OCI-LY1 (cell line): Measurements from ENCODE around the gene MTHFS.

Experiments
- H2AFZ ChIP-seq: fragments of 200-600 bp; sonication (generic), shearing (Covaris generic); 2 replicates; pipeline ENCODE4 v1.6.0; 2014; ENCODE audit warnings: antibody characterized with exemption, mild to moderate bottlenecking, low read length
- H3F3A ChIP-seq: fragments of 200-600 bp; sonication (generic), shearing (Covaris generic); 2 replicates; pipeline ENCODE4 v1.6.0; 2014; ENCODE audit warnings: mild to moderate bottlenecking, antibody characterized with exemption, low read length, moderate library complexity; ENCODE audit not compliant: insufficient read depth
- H3K27ac ChIP-seq: fragments of 200-600 bp; sonication (generic); 2 replicates; pipeline ENCODE4 v1.5.1; 2014; ENCODE audit warnings: low read length, mixed run types, mild to moderate bottlenecking, low read depth; ENCODE audit not compliant: poor library complexity, severe bottlenecking
- H3K27me3 ChIP-seq: fragments of 200-600 bp; sonication (generic); 2 replicates; pipeline ENCODE4 v1.6.0; 2014; ENCODE audit warnings: antibody characterized with exemption, mild to moderate bottlenecking, low read length, moderate library complexity; ENCODE audit not compliant: insufficient read depth
- H3K36me3 ChIP-seq: fragments of 200-600 bp; sonication (generic); 2 replicates; pipeline ENCODE4 v1.6.1; 2014; ENCODE audit warnings: mild to moderate bottlenecking, antibody characterized with exemption, low read length, moderate library complexity, mixed read lengths; ENCODE audit not compliant: insufficient read depth
- H3K4me1 ChIP-seq: fragments of 200-600 bp; sonication (generic); 2 replicates; pipeline ENCODE4 v1.5.1; 2014; ENCODE audit warnings: mild to moderate bottlenecking, low read length, moderate library complexity; ENCODE audit not compliant: insufficient read depth, severe bottlenecking
- H3K4me2 ChIP-seq: fragments of 200-600 bp; sonication (generic), shearing (Covaris generic); 2 replicates; pipeline ENCODE4 v1.6.1; 2014; ENCODE audit warnings: low read length
- H3K4me3 ChIP-seq: fragments of 200-600 bp; sonication (generic); 2 replicates; pipeline ENCODE4 v1.5.1; 2014; ENCODE audit warnings: low read length, low read depth, mild to moderate bottlenecking, mixed read lengths; ENCODE audit not compliant: poor library complexity, severe bottlenecking
- H3K79me2 ChIP-seq: fragments of 200-600 bp; shearing (Covaris generic); 2 replicates; pipeline ENCODE4 v1.6.1; 2016; ENCODE audit warnings: mixed run types, low read length, mixed read lengths; ENCODE audit not compliant: insufficient read depth
- H3K9ac ChIP-seq: fragments of 200-600 bp; sonication (generic), shearing (Covaris generic); 2 replicates; pipeline ENCODE4 v1.6.1; 2014; ENCODE audit warnings: mild to moderate bottlenecking, low read length, mixed read lengths
- H3K9me2 ChIP-seq: fragments of 200-600 bp; sonication (generic), shearing (Covaris generic); 2 replicates; pipeline ENCODE4 v1.6.1; 2014; ENCODE audit warnings: low read depth, mild to moderate bottlenecking, low read length, mixed read lengths
- H3K9me3 ChIP-seq: fragments of 200-600 bp; shearing (Covaris generic); 2 replicates; pipeline ENCODE4 v1.6.1; 2014; ENCODE audit warnings: low read length, mixed read lengths
- H4K20me1 ChIP-seq: fragments of 200-600 bp; sonication (generic), shearing (Covaris generic); 2 replicates; pipeline ENCODE4 v1.6.0; 2016; ENCODE audit warnings: mild to moderate bottlenecking, low read length; ENCODE audit not compliant: insufficient read depth
- EZH2 ChIP-seq: fragments of 200-600 bp; sonication (generic), shearing (Covaris generic); IDR thresholded peaks from 2 replicates; pipeline ENCODE4 v1.8.0; 2017; ENCODE audit warnings: borderline replicate concordance, mixed run types, mild to moderate bottlenecking, antibody characterized with exemption, low read length, moderate library complexity, mixed read lengths
- TF ChIP-seq, protein P1 (sequence below): fragments of 200-600 bp; sonication (generic), shearing (Covaris generic); IDR thresholded peaks from 2 replicates; pipeline ENCODE4 v1.5.1; 2017; ENCODE audit warnings: mild to moderate bottlenecking, antibody characterized with exemption, low read length, moderate library complexity, mixed read lengths

MTHFS gene

DNA sequence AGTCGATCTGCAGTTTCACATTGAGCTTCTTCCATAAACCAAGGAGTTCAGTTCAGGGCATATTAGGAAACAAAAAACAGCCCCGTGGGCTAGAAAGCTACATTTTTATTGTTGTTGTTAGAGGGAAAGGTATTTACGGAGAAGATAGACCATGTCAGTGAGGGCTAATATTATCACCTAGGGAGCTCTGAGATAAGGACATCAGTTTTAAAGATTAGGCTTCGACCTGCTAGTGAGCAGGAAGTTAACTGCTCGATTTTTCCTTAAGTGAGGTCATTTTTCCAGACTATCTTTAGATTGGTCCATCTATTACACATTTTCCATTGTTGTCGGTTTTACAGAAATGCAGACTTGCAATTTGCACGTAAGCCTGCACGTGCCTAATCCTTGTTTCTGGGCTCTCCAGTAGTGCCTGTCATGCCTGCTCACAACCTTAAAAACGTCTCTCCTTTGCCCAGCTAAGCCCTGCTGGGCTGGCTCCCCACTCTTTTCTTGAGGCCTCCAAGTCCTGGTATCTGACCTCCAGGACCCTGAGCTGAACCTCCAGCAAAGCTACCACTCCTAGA is 72.6 kb downstream of the MTHFS start:
- Histone ChIP-seq H3K79me2 (no peaks in the 10 kb centered on the region), H4K20me1 (no peaks in the 10 kb centered on the region), H3K9me3 (no peaks in the 10 kb centered on the region; the same call in 1 of the 2 replicates), H3K4me1 (no peaks in the 10 kb centered on the region), H3F3A (no peaks in the 10 kb centered on the region), H3K9ac (no peak overlapping the region), H3K36me3 (no peaks in the 10 kb centered on the region), H3K27me3 (no peaks in the 10 kb centered on the region), H3K9me2 (no peaks in the 10 kb centered on the region), H3K4me3 (no peak overlapping the region), H3K27ac (no peak overlapping the region), H2AFZ (no peak overlapping the region), H3K4me2 (no peak overlapping the region)
- TF ChIP-seq, protein P1, sequence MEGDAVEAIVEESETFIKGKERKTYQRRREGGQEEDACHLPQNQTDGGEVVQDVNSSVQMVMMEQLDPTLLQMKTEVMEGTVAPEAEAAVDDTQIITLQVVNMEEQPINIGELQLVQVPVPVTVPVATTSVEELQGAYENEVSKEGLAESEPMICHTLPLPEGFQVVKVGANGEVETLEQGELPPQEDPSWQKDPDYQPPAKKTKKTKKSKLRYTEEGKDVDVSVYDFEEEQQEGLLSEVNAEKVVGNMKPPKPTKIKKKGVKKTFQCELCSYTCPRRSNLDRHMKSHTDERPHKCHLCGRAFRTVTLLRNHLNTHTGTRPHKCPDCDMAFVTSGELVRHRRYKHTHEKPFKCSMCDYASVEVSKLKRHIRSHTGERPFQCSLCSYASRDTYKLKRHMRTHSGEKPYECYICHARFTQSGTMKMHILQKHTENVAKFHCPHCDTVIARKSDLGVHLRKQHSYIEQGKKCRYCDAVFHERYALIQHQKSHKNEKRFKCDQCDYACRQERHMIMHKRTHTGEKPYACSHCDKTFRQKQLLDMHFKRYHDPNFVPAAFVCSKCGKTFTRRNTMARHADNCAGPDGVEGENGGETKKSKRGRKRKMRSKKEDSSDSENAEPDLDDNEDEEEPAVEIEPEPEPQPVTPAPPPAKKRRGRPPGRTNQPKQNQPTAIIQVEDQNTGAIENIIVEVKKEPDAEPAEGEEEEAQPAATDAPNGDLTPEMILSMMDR = no peak
- no peak for TF ChIP-seq EZH2

DNA sequence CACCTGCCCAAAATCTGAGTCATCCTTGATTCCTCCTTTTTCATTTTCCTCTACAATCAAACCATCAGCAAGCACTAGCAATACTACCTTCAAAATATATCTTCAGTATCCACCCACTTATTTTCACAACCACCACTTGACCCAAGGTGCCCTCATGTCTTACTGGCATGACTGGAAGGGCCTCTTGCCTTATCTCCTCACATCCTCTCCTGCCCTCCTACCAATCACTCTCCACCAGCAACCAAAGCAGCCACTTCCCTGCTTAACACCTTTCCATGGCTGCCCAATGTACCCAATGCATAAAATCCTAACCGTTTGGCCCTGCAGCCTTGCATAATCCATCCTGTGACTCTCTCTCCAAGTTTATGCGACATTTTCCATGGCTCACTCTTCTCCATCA is 76.0 kb downstream of the MTHFS start:
- no peaks in the 10 kb centered on the region for H3K27me3 ChIP-seq
- H3K4me1 ChIP-seq = no peaks in the 10 kb centered on the region
- no peak overlapping the region for H3K4me2 ChIP-seq
- H3K79me2 ChIP-seq = no peaks in the 10 kb centered on the region
- H3K27ac ChIP-seq = no peak overlapping the region
- TF ChIP-seq, protein P1 = no peak
- TF ChIP-seq EZH2 = no peak
- H4K20me1 ChIP-seq = no peaks in the 10 kb centered on the region
- no peaks in the 10 kb centered on the region; the same call in 1 of the 2 replicates for H3K9me3 ChIP-seq
- no peak overlapping the region for H3K4me3 ChIP-seq
- H3K9ac ChIP-seq = no peak overlapping the region
- no peaks in the 10 kb centered on the region for H3K36me3 ChIP-seq
- no peaks in the 10 kb centered on the region for H3K9me2 ChIP-seq
- no peaks in the 10 kb centered on the region for H3F3A ChIP-seq
- H2AFZ ChIP-seq = no peak overlapping the region

DNA sequence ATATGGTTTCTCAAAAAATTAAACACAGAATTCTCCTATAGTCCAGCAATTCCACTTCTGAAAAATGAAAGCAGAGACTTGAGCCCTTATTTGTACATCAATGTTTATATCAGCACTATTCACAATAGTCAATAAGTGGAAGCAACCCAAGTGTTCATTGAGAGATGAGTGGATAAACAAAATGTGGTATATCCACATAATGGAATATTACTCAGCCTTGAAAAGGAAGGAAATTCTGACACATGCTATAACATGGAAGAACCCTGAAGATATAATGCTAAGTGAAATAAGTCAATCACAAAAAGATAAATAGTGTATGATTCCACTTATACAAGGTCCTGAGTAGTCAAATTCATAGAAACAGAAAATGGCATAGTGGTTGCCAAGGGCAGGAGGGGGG is 76.6 kb downstream of the MTHFS start:
- Histone ChIP-seq H3K9ac (no peak overlapping the region), H3K27me3 (no peaks in the 10 kb centered on the region), H3K9me3 (no peaks in the 10 kb centered on the region; the same call in 1 of the 2 replicates), H3K4me1 (no peaks in the 10 kb centered on the region), H3K79me2 (no peaks in the 10 kb centered on the region), H3K4me3 (no peak overlapping the region), H3K27ac (no peak overlapping the region), H4K20me1 (no peaks in the 10 kb centered on the region), H3K36me3 (no peaks in the 10 kb centered on the region), H3F3A (no peaks in the 10 kb centered on the region), H2AFZ (no peak overlapping the region), H3K9me2 (no peaks in the 10 kb centered on the region), H3K4me2 (no peak overlapping the region)
- TF ChIP-seq, protein P1 = no peak
- TF ChIP-seq EZH2 = no peak
